ENCODE measurements around the gene THEM5.
"Not testable (repeated sequence)": the region's sequence is repeated elsewhere in the genome, so short reads cannot be mapped to it uniquely, and the experiment has no call there.

The THEM5 gene

DNA sequence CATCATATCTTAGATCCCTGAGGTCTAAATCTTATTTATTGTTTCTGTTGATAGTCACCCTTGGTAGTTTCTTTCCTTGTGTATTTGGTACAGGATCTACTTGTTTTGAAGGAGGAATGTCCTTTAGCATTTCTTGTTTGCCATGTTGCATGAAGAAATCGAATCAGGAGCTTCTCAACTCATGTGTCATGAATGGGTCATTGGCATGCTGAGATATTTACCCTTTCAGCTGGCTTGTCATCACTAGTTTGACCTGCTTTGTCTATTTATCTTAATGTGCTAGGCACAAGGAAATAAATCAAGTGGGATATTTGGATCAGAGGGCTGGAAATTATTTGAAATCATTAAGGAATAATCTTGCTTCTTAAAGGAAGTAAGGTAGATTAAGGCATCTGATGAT, 32.0 kb upstream of the THEM5 start:
- no peak overlapping the region for H3K27ac ChIP-seq (ENCODE audit: low read depth, low read length)
- H3K4me1 ChIP-seq (ENCODE audit: control insufficient read depth in 1 of 2, insufficient read depth in 2 of 2, low read length in 2 of 2) = no peaks in the 10 kb centered on the region
- H3K9me3 ChIP-seq (ENCODE audit: control insufficient read depth in 1 of 2, low read length in 2 of 2) = peaks cover 0 to 4% of the 10 kb centered on the region in 2 donors
- no peak overlapping the region for H3K9ac ChIP-seq (ENCODE audit: low read depth in 1 of 2, low read length in 2 of 2)
- peaks cover 0 to 14% of the 10 kb centered on the region in 2 donors for H3K36me3 ChIP-seq (ENCODE audit: control insufficient read depth in 1 of 2, insufficient read depth in 2 of 2, low read length in 2 of 2)
- H3K4me3 ChIP-seq (ENCODE audit: low read depth in 1 of 2, low read length in 2 of 2) = no peak overlapping the region
- no peaks in the 10 kb centered on the region for H3K27me3 ChIP-seq (ENCODE audit: control insufficient read depth in 1 of 2, insufficient read depth in 2 of 2, low read length in 2 of 2)

DNA sequence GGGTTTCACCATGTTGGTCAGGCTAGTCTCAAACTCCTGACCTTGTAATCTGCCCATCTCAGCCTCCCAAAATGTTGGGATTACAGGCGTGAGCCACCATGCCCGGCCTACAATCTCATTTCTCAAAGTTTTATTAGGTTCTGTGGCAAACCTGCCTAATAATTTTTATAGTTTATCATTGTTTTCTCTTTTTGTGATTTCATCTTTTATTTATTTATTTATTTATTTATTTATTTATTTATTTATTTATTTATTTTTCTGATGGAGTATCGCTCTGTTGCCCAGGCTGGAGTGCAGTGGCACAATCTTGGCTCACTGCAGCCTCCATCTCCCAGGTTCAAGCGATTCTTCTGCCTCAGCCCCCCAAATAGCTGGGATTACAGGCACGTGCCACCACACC, 31.4 kb upstream of the THEM5 start:
- not testable (repeated sequence) for H3K27me3 ChIP-seq (ENCODE audit: control insufficient read depth in 1 of 2, insufficient read depth in 2 of 2, low read length in 2 of 2); H3K9me3 ChIP-seq (ENCODE audit: control insufficient read depth in 1 of 2, low read length in 2 of 2); H3K9ac ChIP-seq (ENCODE audit: low read depth in 1 of 2, low read length in 2 of 2); H3K27ac ChIP-seq (ENCODE audit: low read depth, low read length); H3K4me1 ChIP-seq (ENCODE audit: control insufficient read depth in 1 of 2, insufficient read depth in 2 of 2, low read length in 2 of 2); H3K4me3 ChIP-seq (ENCODE audit: low read depth in 1 of 2, low read length in 2 of 2)
- H3K36me3 ChIP-seq (ENCODE audit: control insufficient read depth in 1 of 2, insufficient read depth in 2 of 2, low read length in 2 of 2) = peaks cover 0 to 13% of the 10 kb centered on the region in 2 donors

DNA sequence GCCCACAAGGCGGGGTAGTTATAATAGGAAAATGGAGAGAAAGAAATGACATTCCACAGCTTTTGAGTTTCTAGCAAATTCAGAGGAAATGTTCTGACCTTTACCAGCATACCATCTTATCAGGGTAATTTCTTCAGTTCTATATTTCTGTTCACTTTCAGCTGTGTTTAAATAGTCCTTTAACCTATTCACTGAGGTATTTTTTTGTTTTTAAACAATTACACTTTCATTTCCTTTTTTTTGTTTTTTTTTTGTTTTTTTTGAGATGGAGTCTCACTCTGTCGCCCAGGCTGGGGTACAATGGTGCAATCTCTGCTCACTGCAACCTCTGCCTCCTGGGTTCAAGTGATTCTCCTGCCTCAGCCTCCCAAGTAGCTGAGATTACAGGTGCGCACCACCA, 30.9 kb upstream of the THEM5 start:
- H3K4me3 ChIP-seq (ENCODE audit: low read depth in 1 of 2, low read length in 2 of 2); H3K9me3 ChIP-seq (ENCODE audit: control insufficient read depth in 1 of 2, low read length in 2 of 2); H3K27me3 ChIP-seq (ENCODE audit: control insufficient read depth in 1 of 2, insufficient read depth in 2 of 2, low read length in 2 of 2); H3K4me1 ChIP-seq (ENCODE audit: control insufficient read depth in 1 of 2, insufficient read depth in 2 of 2, low read length in 2 of 2); H3K27ac ChIP-seq (ENCODE audit: low read depth, low read length); H3K9ac ChIP-seq (ENCODE audit: low read depth in 1 of 2, low read length in 2 of 2): not testable (repeated sequence)
- peaks cover 0 to 13% of the 10 kb centered on the region in 2 donors for H3K36me3 ChIP-seq (ENCODE audit: control insufficient read depth in 1 of 2, insufficient read depth in 2 of 2, low read length in 2 of 2)

DNA sequence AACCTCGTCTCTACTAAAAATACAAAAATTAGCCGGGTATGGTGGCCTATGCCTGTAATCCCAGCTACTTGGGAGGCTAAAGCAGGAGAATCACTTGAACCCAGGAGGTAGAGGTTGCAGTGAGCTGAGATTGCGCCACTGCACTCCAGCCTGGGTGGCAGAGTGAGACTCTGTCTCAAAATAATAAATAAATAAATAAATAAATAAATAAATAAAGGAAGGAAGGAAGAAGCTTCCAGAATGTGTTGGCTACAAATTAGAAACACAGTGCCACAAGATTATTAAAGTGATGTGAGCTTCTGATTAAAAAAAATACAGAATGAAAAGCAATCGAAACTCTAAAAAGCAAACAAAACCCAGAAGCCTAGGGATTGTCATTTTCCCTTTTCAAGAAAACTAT, 30.4 kb upstream of the THEM5 start:
- not testable (repeated sequence) for H3K27me3 ChIP-seq (ENCODE audit: control insufficient read depth in 1 of 2, insufficient read depth in 2 of 2, low read length in 2 of 2); H3K4me3 ChIP-seq (ENCODE audit: low read depth in 1 of 2, low read length in 2 of 2); H3K9me3 ChIP-seq (ENCODE audit: control insufficient read depth in 1 of 2, low read length in 2 of 2); H3K27ac ChIP-seq (ENCODE audit: low read depth, low read length); H3K9ac ChIP-seq (ENCODE audit: low read depth in 1 of 2, low read length in 2 of 2); H3K4me1 ChIP-seq (ENCODE audit: control insufficient read depth in 1 of 2, insufficient read depth in 2 of 2, low read length in 2 of 2)
- H3K36me3 ChIP-seq (ENCODE audit: control insufficient read depth in 1 of 2, insufficient read depth in 2 of 2, low read length in 2 of 2) = peaks cover 0 to 13% of the 10 kb centered on the region in 2 donors

DNA sequence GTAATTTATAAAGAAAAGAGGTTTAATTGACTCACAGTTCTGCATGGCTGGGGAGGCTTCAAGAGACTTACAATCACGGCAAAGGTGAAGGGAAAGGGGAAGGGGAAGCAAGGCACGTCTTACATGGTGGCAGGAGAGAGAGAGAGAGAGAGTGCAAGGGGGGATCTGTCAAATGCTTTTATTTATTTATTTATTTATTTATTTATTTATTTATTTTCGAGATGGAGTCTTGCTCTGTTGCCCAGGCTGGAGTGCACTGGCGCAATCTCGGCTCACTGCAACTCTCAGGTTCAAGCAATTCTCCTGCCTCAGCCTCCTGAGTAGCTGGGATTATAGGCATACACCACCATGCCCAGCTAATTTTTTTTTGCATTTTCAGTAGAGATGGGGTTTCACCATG, 29.4 kb upstream of the THEM5 start:
- H3K36me3 ChIP-seq (ENCODE audit: control insufficient read depth in 1 of 2, insufficient read depth in 2 of 2, low read length in 2 of 2) = peaks cover 0 to 10% of the 10 kb centered on the region in 2 donors

DNA sequence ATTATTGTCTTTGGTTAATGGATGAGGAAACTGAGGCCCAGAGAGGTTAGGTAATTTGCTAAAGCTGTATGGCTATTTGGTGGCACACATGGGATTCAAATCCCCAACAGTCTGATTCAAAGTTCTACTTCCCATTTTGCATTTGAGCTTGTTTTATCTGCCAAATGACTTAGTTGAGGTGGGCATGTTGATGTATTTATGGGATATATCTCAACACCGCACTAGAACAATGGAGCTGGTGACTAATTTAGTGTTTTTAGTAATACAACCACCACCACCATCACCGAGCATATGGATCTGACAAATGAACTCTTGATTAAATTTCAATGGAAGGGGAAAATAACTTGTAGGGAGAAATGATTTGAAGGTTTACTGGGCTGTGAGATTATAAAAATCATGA, 29.0 kb upstream of the THEM5 start:
- H3K4me3 ChIP-seq (ENCODE audit: low read depth in 1 of 2, low read length in 2 of 2) = no peak overlapping the region
- H3K9me3 ChIP-seq (ENCODE audit: control insufficient read depth in 1 of 2, low read length in 2 of 2) = peaks cover 0 to 4% of the 10 kb centered on the region in 2 donors
- no peaks in the 10 kb centered on the region for H3K4me1 ChIP-seq (ENCODE audit: control insufficient read depth in 1 of 2, insufficient read depth in 2 of 2, low read length in 2 of 2)
- H3K27me3 ChIP-seq (ENCODE audit: control insufficient read depth in 1 of 2, insufficient read depth in 2 of 2, low read length in 2 of 2) = no peaks in the 10 kb centered on the region
- no peak overlapping the region for H3K9ac ChIP-seq (ENCODE audit: low read depth in 1 of 2, low read length in 2 of 2)
- H3K27ac ChIP-seq (ENCODE audit: low read depth, low read length) = no peak overlapping the region
- H3K36me3 ChIP-seq (ENCODE audit: control insufficient read depth in 1 of 2, insufficient read depth in 2 of 2, low read length in 2 of 2) = peaks cover 0 to 7% of the 10 kb centered on the region in 2 donors

More for the DNA sequence above, 29.4 kb upstream of the THEM5 start:
- H3K9me3 ChIP-seq (ENCODE audit: control insufficient read depth in 1 of 2, low read length in 2 of 2); H3K4me3 ChIP-seq (ENCODE audit: low read depth in 1 of 2, low read length in 2 of 2); H3K4me1 ChIP-seq (ENCODE audit: control insufficient read depth in 1 of 2, insufficient read depth in 2 of 2, low read length in 2 of 2); H3K9ac ChIP-seq (ENCODE audit: low read depth in 1 of 2, low read length in 2 of 2); H3K27ac ChIP-seq (ENCODE audit: low read depth, low read length); H3K27me3 ChIP-seq (ENCODE audit: control insufficient read depth in 1 of 2, insufficient read depth in 2 of 2, low read length in 2 of 2): not testable (repeated sequence)

DNA sequence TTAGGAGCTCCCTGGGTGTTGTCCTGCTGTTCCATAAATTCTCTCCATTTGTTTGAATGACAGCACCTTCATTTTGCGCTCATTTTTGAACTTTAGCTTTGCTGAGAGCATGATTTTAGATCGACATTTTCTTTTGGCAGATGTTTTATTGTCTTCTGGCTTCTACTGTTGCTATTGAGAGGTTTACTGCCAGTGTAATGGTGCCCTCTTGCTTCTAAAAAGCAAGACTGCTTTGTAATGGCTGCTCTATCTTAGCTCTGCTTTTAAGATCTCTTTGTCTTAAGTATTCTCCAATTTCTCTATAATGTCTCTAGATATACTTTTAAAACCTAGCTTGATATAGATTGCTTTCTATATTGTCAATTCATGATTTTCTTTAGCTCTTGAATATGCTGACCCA, 28.0 kb upstream of the THEM5 start:
- H3K27ac ChIP-seq (ENCODE audit: low read depth, low read length) = no peak overlapping the region
- H3K27me3 ChIP-seq (ENCODE audit: control insufficient read depth in 1 of 2, insufficient read depth in 2 of 2, low read length in 2 of 2) = no peaks in the 10 kb centered on the region
- no peaks in the 10 kb centered on the region for H3K4me1 ChIP-seq (ENCODE audit: control insufficient read depth in 1 of 2, insufficient read depth in 2 of 2, low read length in 2 of 2)
- no peak overlapping the region for H3K9ac ChIP-seq (ENCODE audit: low read depth in 1 of 2, low read length in 2 of 2)
- H3K4me3 ChIP-seq (ENCODE audit: low read depth in 1 of 2, low read length in 2 of 2) = no peak overlapping the region
- peaks cover 0 to 11% of the 10 kb centered on the region in 2 donors for H3K36me3 ChIP-seq (ENCODE audit: control insufficient read depth in 1 of 2, insufficient read depth in 2 of 2, low read length in 2 of 2)
- H3K9me3 ChIP-seq (ENCODE audit: control insufficient read depth in 1 of 2, low read length in 2 of 2) = no peaks in the 10 kb centered on the region

DNA sequence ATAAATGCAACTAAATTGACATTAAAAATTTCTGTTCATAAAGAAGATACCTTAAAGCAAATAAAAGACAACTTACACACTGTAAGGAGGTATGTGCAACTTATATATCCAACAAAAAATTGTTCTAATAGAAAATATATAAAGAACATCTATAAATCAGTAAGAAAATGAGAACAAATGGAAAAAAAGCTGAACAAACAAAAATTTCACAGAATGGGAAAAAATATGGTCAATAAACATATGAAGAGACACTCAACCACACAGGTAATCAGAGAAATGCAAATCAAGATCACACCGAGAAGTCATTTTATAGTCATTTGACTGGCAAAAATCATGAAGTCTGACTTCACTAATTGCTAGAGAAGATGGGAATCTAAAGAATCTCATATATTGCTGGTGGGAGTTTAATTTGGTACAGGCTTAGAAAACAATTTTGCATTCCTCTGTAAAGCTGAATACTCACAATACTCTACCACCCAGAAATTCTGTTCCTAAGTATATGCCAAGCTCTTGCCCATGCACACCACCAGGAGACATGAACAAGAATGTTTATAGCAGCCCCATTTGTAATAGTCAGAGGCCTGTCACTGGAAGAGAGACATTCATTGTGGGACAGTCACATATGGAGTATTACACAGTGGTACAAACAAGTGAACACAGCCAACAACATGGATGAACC, 22.0 kb upstream of the THEM5 start:
- Histone ChIP-seq H3K4me3 (ENCODE audit: low read depth in 1 of 2, low read length in 2 of 2) (no peak overlapping the region), H3K4me1 (ENCODE audit: control insufficient read depth in 1 of 2, insufficient read depth in 2 of 2, low read length in 2 of 2) (no peaks in the 10 kb centered on the region), H3K9me3 (ENCODE audit: control insufficient read depth in 1 of 2, low read length in 2 of 2) (no peaks in the 10 kb centered on the region), H3K27me3 (ENCODE audit: control insufficient read depth in 1 of 2, insufficient read depth in 2 of 2, low read length in 2 of 2) (no peaks in the 10 kb centered on the region), H3K9ac (ENCODE audit: low read depth in 1 of 2, low read length in 2 of 2) (no peak overlapping the region), H3K36me3 (ENCODE audit: control insufficient read depth in 1 of 2, insufficient read depth in 2 of 2, low read length in 2 of 2) (peaks cover 0 to 8% of the 10 kb centered on the region in 2 donors), H3K27ac (ENCODE audit: low read depth, low read length) (no peak overlapping the region)

DNA sequence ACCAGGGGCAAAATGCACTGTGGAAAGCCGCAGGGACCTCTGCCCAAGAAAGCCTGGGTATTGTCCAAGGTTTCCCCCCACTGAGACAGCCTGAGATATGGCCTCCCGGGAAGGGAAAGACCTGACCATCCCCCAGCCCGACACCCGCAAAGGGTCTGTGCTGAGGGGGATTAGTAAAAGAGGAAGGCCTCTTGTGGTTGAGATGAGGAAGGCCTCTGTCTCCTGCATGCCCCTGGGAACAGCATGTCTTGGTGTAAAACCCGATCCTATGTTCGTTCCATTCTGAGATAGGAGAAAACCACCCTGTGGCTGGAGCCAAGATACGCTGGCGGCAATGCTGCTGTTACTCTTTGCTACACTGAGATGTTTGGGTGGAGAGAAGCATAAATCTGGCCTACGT, 19.3 kb upstream of the THEM5 start:
- not testable (repeated sequence) for H3K27ac ChIP-seq (ENCODE audit: low read depth, low read length); H3K27me3 ChIP-seq (ENCODE audit: control insufficient read depth in 1 of 2, insufficient read depth in 2 of 2, low read length in 2 of 2); H3K4me3 ChIP-seq (ENCODE audit: low read depth in 1 of 2, low read length in 2 of 2); H3K9me3 ChIP-seq (ENCODE audit: control insufficient read depth in 1 of 2, low read length in 2 of 2); H3K9ac ChIP-seq (ENCODE audit: low read depth in 1 of 2, low read length in 2 of 2); H3K36me3 ChIP-seq (ENCODE audit: control insufficient read depth in 1 of 2, insufficient read depth in 2 of 2, low read length in 2 of 2); H3K4me1 ChIP-seq (ENCODE audit: control insufficient read depth in 1 of 2, insufficient read depth in 2 of 2, low read length in 2 of 2)

DNA sequence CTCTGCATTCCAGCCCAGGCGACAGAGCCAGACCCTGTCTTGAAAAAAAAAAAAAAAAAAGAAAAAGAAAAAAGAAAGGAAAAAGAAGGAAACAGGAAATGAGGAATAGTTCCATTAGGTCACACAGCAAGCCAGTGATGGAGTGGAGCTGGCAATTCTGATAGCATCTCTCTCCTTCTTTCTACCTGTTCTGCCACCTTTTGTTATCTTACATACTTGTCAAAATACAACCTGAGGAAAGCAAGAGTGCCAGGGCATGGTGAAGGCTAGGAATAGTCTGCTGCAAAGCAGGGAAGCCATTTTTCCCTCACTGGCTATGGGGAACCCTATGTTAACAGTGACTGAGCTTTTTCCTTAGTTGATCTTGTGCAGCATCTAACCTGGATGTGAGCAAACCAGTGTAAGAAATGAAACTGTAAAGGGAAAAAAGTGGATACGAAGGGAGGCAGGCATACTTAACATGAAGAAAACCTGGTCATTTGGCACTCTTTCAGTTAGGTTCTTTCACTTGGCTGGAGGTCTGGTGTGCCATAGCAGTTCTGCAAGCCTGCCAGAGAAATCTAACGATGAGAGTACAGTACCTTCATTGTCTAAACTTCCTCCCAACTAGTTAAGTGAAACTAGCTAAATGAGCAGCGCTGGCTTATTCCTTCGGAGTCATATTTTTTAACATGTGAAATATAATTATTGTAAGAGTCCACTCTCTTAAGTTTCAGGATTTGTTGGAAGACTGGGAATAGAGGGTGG, 17.9 kb upstream of the THEM5 start:
- Histone ChIP-seq H3K9me3 (ENCODE audit: control insufficient read depth in 1 of 2, low read length in 2 of 2) (no peaks in the 10 kb centered on the region), H3K9ac (ENCODE audit: low read depth in 1 of 2, low read length in 2 of 2) (no peak overlapping the region), H3K27me3 (ENCODE audit: control insufficient read depth in 1 of 2, insufficient read depth in 2 of 2, low read length in 2 of 2) (no peaks in the 10 kb centered on the region), H3K36me3 (ENCODE audit: control insufficient read depth in 1 of 2, insufficient read depth in 2 of 2, low read length in 2 of 2) (peaks cover 0 to 4% of the 10 kb centered on the region in 2 donors), H3K4me1 (ENCODE audit: control insufficient read depth in 1 of 2, insufficient read depth in 2 of 2, low read length in 2 of 2) (no peaks in the 10 kb centered on the region), H3K27ac (ENCODE audit: low read depth, low read length) (no peak overlapping the region), H3K4me3 (ENCODE audit: low read depth in 1 of 2, low read length in 2 of 2) (no peak overlapping the region)

Measured in duodenal mucosa (tissue), 2 donors.